Vagina (tissue), 2 donors: ENCODE data around the gene GATA6. TPM values are rescaled to one million over a fixed set of nuclear protein-coding genes. Genes with fewer than 3 reads are reported as not detected.

Source experiments
- DNase-seq, 2 donors: peaks; one replicate each; pipeline ENCODE4 v3.0.0-alpha.2; 2017; ENCODE audit errors: extremely low spot score in 2 of 2
- H3K27ac ChIP-seq: fragments of 200-600 bp; sonication (generic); one replicate; pipeline ENCODE4 v1.5.1; 2019
- H3K27me3 ChIP-seq: fragments of 200-600 bp; sonication (generic); one replicate; pipeline ENCODE4 v1.5.1; 2019
- H3K36me3 ChIP-seq, 2 donors: fragments of 200-600 bp; sonication (generic); one replicate each; pipeline ENCODE4 v1.5.1; 2017 to 2019
- H3K4me1 ChIP-seq: fragments of 200-600 bp; sonication (generic); one replicate; pipeline ENCODE4 v1.5.1; 2019
- H3K4me3 ChIP-seq, 2 donors: fragments of 200-600 bp; sonication (generic); 1 replicate in 1 of 2; 2 replicates in 1 of 2; pipeline ENCODE4 v1.5.1; 2016 to 2019
- H3K9me3 ChIP-seq: fragments of 200-600 bp; sonication (generic); one replicate; pipeline ENCODE4 v1.5.1; 2019
- POLR2A ChIP-seq, 2 donors: fragments of 450-650 bp; IDR thresholded peaks; one replicate each; pipeline ENCODE4 v1.6.1; 2017; ENCODE audit warnings: antibody characterized with exemption in 2 of 2, mild to moderate bottlenecking in 2 of 2, moderate library complexity in 2 of 2
- POLR2AphosphoS5 ChIP-seq, 2 donors: sonication (generic); formaldehyde crosslinking; IDR thresholded peaks; one replicate each; pipeline ENCODE4 v1.9.0; 2017; ENCODE audit warnings: antibody characterized with exemption in 2 of 2, mild to moderate bottlenecking in 2 of 2, low read depth in 1 of 2; ENCODE audit not compliant: insufficient read depth in 1 of 2
- intact Hi-C: fragments of 100-400 bp; cut with DNase I; formaldehyde crosslinking; loops from one replicate; pipeline ENCODE4 v1.15.1; 2023
- total RNA-seq: library from RNA; depleted of rRNA; stranded (reverse); fragments of >200 nt; gene quantifications from one replicate; pipeline ENCODE4 v1.2.3, GENCODE V29; 2016
- TF ChIP-seq, protein P1 (sequence below), 3 experiments: fragments of 450-650 bp in 2 of 3; fragments of 200-600 bp in 1 of 3; sonication (generic) in 1 of 3; IDR thresholded peaks; one replicate each; pipeline ENCODE4 v1.5.1; 2017 to 2019; ENCODE audit warnings: antibody characterized with exemption in 3 of 3, mild to moderate bottlenecking in 2 of 3, moderate library complexity in 2 of 3

The GATA6 gene
- total RNA-seq, 1 donor from 2014 or later = 9.8 TPM

DNA sequence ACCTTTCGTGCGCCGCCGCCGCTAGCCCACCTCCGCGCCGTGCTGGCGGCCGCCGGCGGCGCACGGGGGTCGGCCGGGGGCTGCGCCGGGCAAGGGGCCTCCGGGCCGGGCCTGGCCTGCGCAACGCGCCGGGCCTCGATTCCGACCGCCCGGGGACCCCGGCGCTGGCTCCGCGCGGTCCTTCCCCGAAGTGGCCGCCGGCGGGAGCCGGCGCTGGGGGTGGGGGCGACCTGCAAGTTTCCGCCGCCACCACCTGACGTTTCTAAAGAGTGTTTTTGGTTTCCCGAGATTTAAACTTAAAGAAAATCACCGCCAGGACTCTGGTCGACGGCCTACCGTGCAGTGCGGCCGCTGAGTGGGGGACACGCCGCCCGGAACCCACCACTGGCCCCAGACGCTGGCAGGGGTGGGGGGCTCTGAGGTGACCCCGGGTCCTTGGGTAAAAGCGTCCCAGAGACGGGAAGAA, 3.8 kb upstream of the GATA6 start:
- H3K4me3 ChIP-seq = no peak overlapping the region
- peaks cover 31% of the 10 kb centered on the region for H3K4me1 ChIP-seq
- DNase-seq = no peak
- no peaks in the 10 kb centered on the region for H3K36me3 ChIP-seq
- intact Hi-C loops = loop anchor here (5.0 kb wide), 1 partner anchor 397 kb away; no protein-coding TSS in a partner anchor
- H3K9me3 ChIP-seq = no peaks in the 10 kb centered on the region
- peaks cover 10% of the 10 kb centered on the region for H3K27me3 ChIP-seq
- TF ChIP-seq POLR2AphosphoS5 (IDR thresholded peaks at IDR 0.05; ENCODE audit: insufficient read depth in 1 of 2, low read depth in 1 of 2) (no peak), POLR2A (IDR thresholded peaks at IDR 0.05) (no peak)
- TF ChIP-seq, protein P1, sequence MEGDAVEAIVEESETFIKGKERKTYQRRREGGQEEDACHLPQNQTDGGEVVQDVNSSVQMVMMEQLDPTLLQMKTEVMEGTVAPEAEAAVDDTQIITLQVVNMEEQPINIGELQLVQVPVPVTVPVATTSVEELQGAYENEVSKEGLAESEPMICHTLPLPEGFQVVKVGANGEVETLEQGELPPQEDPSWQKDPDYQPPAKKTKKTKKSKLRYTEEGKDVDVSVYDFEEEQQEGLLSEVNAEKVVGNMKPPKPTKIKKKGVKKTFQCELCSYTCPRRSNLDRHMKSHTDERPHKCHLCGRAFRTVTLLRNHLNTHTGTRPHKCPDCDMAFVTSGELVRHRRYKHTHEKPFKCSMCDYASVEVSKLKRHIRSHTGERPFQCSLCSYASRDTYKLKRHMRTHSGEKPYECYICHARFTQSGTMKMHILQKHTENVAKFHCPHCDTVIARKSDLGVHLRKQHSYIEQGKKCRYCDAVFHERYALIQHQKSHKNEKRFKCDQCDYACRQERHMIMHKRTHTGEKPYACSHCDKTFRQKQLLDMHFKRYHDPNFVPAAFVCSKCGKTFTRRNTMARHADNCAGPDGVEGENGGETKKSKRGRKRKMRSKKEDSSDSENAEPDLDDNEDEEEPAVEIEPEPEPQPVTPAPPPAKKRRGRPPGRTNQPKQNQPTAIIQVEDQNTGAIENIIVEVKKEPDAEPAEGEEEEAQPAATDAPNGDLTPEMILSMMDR (IDR thresholded peaks at IDR 0.05) = no peak
- no peak overlapping the region for H3K27ac ChIP-seq

DNA sequence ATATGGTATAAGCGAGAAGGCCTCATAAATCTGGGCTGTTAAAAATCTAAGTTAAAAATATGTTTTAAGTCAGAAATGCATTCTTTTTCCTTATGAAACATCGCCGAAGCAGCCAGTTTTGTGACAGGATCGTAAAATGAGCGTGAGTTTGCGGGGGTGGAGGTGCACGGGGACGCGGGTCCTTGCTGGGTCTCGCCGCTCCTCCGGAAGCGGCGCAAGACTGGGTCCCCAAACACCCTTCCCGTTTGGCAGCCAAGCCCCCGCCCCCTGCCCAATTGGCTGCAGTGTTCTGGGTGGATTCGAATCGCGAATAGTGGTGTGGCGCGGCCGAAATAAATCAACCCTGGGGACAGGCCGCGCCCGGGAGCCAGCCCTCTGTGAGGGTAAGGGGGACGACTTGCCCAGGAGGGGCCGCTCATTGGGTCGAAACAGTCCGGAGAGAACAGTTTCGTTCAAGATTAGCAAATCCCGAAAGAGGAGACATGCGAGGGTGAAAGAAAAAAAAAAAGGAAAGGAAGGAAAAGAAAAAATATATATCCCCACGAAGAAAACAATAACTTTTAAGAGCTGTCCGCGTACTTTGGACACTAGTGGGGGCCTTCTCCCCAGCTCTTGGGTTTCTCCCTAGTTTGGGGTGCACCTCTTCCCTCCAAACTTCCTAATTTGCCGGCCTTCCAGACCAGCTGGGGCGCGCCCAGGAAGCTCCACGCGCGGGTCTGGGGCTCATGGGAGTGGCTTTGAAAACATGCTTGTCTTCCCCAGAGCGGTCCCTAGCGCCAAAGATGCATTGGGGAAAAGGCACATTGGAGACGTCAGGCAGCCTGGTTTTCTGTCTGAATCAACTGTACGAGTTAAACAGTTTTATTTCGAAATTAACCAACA, 3.1 kb upstream of the GATA6 start:
- TF ChIP-seq POLR2AphosphoS5 (IDR thresholded peaks at IDR 0.05; ENCODE audit: insufficient read depth in 1 of 2, low read depth in 1 of 2) (peak in 1 of 2 donors; percentile 29), POLR2A (IDR thresholded peaks at IDR 0.05) (no peak)
- TF ChIP-seq, protein P1 (IDR thresholded peaks at IDR 0.05) = no peak
- no peak overlapping the region for H3K4me3 ChIP-seq
- H3K27ac ChIP-seq = no peak overlapping the region
- no peak for DNase-seq
- no peaks in the 10 kb centered on the region for H3K9me3 ChIP-seq
- H3K4me1 ChIP-seq = peaks cover 38% of the 10 kb centered on the region
- intact Hi-C loops = loop anchor here (5.0 kb wide), 1 partner anchor 396 kb away; no protein-coding TSS in a partner anchor
- peaks cover 10% of the 10 kb centered on the region for H3K27me3 ChIP-seq
- H3K36me3 ChIP-seq = no peaks in the 10 kb centered on the region

DNA sequence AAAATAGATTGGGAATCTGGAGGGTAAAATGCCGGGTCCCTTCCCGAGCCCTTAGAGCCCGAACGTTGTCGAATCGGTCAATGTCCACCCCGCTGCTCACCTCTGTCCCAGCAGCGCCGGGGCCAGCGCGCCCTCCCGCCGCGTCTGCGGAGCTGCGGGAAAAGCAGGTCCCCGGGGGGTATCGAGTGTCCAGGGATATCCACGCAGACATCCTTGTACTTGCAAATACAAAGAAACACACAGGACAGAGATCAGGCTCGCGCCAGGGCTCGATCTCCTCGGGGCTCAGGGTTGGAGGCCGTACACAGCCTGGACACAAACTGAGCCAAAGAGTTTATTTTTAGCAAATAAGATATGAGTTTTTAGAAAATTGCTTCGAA, 2.3 kb upstream of the GATA6 start:
- no peaks in the 10 kb centered on the region for H3K36me3 ChIP-seq
- intact Hi-C loops = loop anchor here (5.0 kb wide), 1 partner anchor 395 kb away; no protein-coding TSS in a partner anchor
- H3K4me3 ChIP-seq = no peak overlapping the region
- no peak overlapping the region for H3K27ac ChIP-seq
- no peak for DNase-seq
- H3K27me3 ChIP-seq = peaks cover 10% of the 10 kb centered on the region
- peaks cover 40% of the 10 kb centered on the region for H3K4me1 ChIP-seq
- no peaks in the 10 kb centered on the region for H3K9me3 ChIP-seq
- TF ChIP-seq, protein P1 (IDR thresholded peaks at IDR 0.05) = no peak
- TF ChIP-seq POLR2AphosphoS5 (IDR thresholded peaks at IDR 0.05; ENCODE audit: insufficient read depth in 1 of 2, low read depth in 1 of 2) (no peak), POLR2A (IDR thresholded peaks at IDR 0.05) (no peak)

DNA sequence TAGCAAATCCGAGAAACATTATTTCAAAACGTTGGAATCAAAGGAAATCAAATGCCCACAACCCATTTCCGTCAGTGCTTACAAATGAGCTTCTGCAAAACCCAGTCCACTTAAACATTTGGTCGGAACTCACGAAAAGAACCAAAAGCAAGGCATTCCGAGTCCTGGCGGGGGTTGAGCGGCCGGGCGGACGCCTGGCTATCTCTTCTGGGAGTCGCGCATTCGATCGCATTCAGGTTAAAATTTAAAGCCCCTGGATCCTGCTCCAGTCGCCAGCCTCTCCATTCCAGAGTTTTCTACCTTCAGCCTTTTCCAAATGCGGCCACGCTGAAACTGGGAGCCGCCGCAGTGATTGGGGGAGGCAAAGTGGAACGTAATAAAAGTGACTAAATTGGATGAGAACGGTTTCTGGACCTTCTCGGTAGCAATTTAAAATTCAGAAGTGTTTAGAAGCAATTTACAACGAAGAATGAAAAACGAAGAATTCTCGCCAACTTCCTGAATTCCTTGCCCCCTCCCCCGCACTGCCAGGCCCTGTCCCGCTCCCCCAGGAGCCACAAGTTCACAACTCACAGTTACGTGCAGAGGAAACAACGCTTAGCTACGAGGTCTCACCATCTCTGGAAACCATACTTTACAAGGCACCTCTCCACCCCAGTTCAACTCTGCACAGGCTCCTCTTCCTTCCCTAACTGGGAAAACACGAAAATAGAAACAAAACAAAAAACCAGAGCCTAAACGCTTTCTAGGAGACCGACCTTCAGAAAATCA, 1.7 kb upstream of the GATA6 start:
- H3K4me1 ChIP-seq = peaks cover 40% of the 10 kb centered on the region
- DNase-seq = no peak
- H3K27me3 ChIP-seq = peaks cover 10% of the 10 kb centered on the region
- intact Hi-C loops = loop anchor here (5.0 kb wide), 1 partner anchor 395 kb away; no protein-coding TSS in a partner anchor
- H3K9me3 ChIP-seq = no peaks in the 10 kb centered on the region
- no peak overlapping the region for H3K27ac ChIP-seq
- TF ChIP-seq POLR2AphosphoS5 (IDR thresholded peaks at IDR 0.05; ENCODE audit: insufficient read depth in 1 of 2, low read depth in 1 of 2) (peak in 1 of 2 donors; percentile 71), POLR2A (IDR thresholded peaks at IDR 0.05) (no peak)
- TF ChIP-seq, protein P1 (IDR thresholded peaks at IDR 0.05) = no peak
- H3K4me3 ChIP-seq = peak overlapping the region in 1 of 2 donors; percentile 68
- H3K36me3 ChIP-seq = no peaks in the 10 kb centered on the region
